Measurements from ENCODE around the gene OR11A1.

DNA sequence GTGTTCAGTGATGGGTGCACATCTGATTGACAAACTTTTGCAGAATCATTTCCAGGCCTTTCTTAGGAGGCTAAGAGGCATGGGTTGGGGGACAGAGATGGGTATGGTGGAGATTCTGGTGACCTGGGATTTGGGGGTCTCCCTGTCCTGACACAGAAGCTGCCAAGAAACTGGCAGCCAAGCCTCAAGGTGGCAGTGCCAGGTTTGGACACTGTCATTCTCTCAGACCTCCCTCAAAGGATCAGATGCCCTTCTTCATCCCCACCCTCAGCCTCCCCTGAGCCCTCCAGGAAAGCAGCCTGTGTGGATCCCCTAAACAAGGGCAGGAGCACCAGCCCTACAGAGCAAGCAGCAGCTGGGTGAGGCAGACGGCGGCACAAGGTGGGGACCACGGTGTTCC is 48.9 kb upstream of the OR11A1 start:
- TF ChIP-seq POLR2A (IDR thresholded peaks at IDR 0.05; ENCODE audit: low read length): no peak
- TF ChIP-seq GATA1 (IDR thresholded peaks at IDR 0.05; ENCODE audit: low read depth, low read length): no peak

Data from erythroblast (primary cell).